OCI-LY3 (cell line): ENCODE results near the gene ODF2L.

ENCODE experiments used
- EZH2phosphoT487 ChIP-seq: fragments of 200-600 bp; shearing (Covaris generic); IDR thresholded peaks from 2 replicates; pipeline ENCODE4 v1.6.1; 2018; ENCODE audit warnings: antibody characterized with exemption, mixed run types, low read depth
- TF ChIP-seq, protein P1 (sequence below): fragments of 200-600, 300-600 bp; sonication (generic); IDR thresholded peaks from 2 replicates; pipeline ENCODE4 v1.5.1; 2014; ENCODE audit warnings: antibody characterized with exemption, low read length, low read depth

DNA sequence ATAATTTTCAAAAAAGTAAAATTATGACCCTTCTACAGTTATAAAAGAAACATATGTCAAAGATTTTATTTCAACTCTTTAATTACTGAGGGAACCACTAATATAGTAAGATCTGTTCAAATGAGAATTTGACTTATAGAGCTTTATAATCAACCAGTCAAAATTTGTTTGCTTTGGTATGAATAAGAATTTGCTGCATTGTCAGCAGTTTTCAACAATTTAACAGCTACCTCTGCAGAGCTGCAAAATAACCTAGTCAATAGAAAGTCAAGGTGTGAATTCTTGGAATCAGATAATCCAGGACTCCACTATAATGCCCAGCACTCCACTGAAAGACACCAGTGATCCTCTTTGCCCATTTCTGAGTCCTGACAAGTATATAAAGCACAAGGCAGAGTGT is 78.2 kb downstream of the ODF2L start:
- TF ChIP-seq, protein P1, sequence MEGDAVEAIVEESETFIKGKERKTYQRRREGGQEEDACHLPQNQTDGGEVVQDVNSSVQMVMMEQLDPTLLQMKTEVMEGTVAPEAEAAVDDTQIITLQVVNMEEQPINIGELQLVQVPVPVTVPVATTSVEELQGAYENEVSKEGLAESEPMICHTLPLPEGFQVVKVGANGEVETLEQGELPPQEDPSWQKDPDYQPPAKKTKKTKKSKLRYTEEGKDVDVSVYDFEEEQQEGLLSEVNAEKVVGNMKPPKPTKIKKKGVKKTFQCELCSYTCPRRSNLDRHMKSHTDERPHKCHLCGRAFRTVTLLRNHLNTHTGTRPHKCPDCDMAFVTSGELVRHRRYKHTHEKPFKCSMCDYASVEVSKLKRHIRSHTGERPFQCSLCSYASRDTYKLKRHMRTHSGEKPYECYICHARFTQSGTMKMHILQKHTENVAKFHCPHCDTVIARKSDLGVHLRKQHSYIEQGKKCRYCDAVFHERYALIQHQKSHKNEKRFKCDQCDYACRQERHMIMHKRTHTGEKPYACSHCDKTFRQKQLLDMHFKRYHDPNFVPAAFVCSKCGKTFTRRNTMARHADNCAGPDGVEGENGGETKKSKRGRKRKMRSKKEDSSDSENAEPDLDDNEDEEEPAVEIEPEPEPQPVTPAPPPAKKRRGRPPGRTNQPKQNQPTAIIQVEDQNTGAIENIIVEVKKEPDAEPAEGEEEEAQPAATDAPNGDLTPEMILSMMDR, result no peak
- TF ChIP-seq EZH2phosphoT487, result no peak
